Activated effector memory CD4-positive, alpha-beta T cell treated with Interleukin-2 at 50 U/mL for 16 hours (primary cell): ENCODE measurements around the gene ADCY7.

Source experiments
- DNase-seq: peaks from one replicate; pipeline ENCODE4 v3.0.0-alpha.2; 2020

ADCY7 gene

GRCh38 chr16:50300942-50301625 lies 34.7 kb downstream of the ADCY7 start:
- no peak for DNase-seq

GRCh38 chr16:50301626-50302471 lies 35.5 kb downstream of the ADCY7 start:
- no peak for DNase-seq

- DNase-seq = no peak
These were observed 36.2 kb downstream of the ADCY7 start for GRCh38 chr16:50302472-50303005.

GRCh38 chr16:50303041-50303604 lies 36.8 kb downstream of the ADCY7 start:
- DNase-seq = no peak

GRCh38 chr16:50303605-50304466 lies 37.5 kb downstream of the ADCY7 start:
- DNase-seq = no peak

GRCh38 chr16:50304467-50305440 lies 38.4 kb downstream of the ADCY7 start:
- no peak for DNase-seq

- no peak for DNase-seq
These were observed 39.2 kb downstream of the ADCY7 start for GRCh38 chr16:50305441-50306061.

GRCh38 chr16:50306287-50306686 lies 39.9 kb downstream of the ADCY7 start:
- no peak for DNase-seq

GRCh38 chr16:50308237-50308965 lies 42.0 kb downstream of the ADCY7 start:
- DNase-seq = no peak

GRCh38 chr16:50309156-50309526 lies 42.8 kb downstream of the ADCY7 start:
- no peak for DNase-seq

GRCh38 chr16:50309527-50310307 lies 43.4 kb downstream of the ADCY7 start:
- DNase-seq = no peak

- DNase-seq = no peak
These were observed 44.2 kb downstream of the ADCY7 start for GRCh38 chr16:50310308-50311133.

GRCh38 chr16:50311134-50311528 lies 44.8 kb downstream of the ADCY7 start:
- no peak for DNase-seq

- DNase-seq = no peak
These were observed 45.6 kb downstream of the ADCY7 start for GRCh38 chr16:50311891-50312501.

- peak; percentile 55 for DNase-seq
These were observed 47.5 kb downstream of the ADCY7 start for GRCh38 chr16:50313596-50314478.

GRCh38 chr16:50314665-50315064 lies 48.3 kb downstream of the ADCY7 start:
- no peak for DNase-seq
